Measurements from ENCODE around the gene RC3H2.

DNA sequence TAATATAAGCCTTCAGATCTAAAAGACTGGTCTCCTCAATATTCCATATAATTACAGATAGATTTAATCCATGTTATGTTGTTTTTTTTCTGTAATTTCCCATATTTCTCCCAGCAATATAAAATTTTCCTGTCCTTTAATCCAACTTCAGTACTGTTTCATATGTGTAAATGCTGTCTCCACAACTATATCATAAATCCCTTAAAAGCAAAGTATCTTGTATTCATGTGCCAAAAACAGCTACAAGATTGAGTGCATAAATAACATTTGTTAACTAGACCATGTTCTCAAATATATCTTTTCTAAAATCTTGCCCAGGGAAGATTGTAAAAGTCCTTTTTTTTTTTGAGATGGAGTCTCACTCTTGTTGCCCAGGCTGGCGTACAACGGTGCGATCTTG lies 41.8 kb downstream of the RC3H2 start:
- TF ChIP-seq PAX5 (IDR thresholded peaks at IDR 0.05; ENCODE audit: insufficient read depth, low read length, severe bottlenecking): no peak
- TF ChIP-seq POLR2A (IDR thresholded peaks at IDR 0.05; ENCODE audit: low read depth, low read length): no peak
- no peak for TF ChIP-seq POLR2AphosphoS5 (IDR thresholded peaks at IDR 0.05; ENCODE audit: low read depth, low read length)
- TF ChIP-seq TAF1 (IDR thresholded peaks at IDR 0.05; ENCODE audit: low read depth, low read length): no peak
- no peak for TF ChIP-seq SPI1 (IDR thresholded peaks at IDR 0.05; ENCODE audit: low read depth, low read length)

All from GM12891 (cell line).